ENCODE results near the gene NEDD4L.
"Not testable (repeated sequence)": the region's sequence is repeated elsewhere in the genome, so short reads cannot be mapped to it uniquely, and the experiment has no call there.

The NEDD4L gene

DNA sequence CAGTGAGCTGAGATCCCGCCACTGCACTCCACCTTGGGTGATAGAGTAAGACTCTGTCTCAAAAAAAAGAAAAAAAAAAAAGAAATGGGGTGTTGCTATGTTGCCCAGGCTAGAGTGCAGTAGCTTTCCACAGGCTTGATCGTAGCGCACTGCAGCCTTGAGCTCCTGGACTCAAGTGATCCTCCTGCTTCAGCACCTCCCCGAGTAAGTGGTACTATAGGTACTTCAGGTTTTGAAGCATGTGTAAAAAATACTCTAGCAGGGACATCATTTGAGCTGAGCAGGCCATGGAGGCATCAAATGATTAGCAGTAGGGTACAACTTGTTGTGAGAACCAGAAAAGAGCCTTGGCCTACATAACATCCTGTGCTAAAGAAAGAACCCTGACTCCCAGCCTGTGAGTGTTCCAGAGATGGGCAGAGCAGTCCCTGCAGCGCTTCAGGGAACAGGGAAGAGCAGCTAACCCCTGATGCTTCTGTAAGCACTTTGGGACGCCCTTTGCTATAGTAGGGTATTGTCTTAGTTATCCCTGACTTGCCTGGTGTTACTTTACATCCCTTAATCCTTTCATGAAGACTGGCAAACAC, 119.1 kb downstream of the NEDD4L start:
- Histone ChIP-seq H3K36me3 (ENCODE audit: insufficient read depth, low read length) (no peaks in the 10 kb centered on the region), H3K4me1 (ENCODE audit: insufficient read depth, low read length) (no peaks in the 10 kb centered on the region), H3K9ac (ENCODE audit: low read depth, low read length) (no peak overlapping the region), H3K9me3 (ENCODE audit: control insufficient read depth, insufficient read depth, low read length) (no peaks in the 10 kb centered on the region)

DNA sequence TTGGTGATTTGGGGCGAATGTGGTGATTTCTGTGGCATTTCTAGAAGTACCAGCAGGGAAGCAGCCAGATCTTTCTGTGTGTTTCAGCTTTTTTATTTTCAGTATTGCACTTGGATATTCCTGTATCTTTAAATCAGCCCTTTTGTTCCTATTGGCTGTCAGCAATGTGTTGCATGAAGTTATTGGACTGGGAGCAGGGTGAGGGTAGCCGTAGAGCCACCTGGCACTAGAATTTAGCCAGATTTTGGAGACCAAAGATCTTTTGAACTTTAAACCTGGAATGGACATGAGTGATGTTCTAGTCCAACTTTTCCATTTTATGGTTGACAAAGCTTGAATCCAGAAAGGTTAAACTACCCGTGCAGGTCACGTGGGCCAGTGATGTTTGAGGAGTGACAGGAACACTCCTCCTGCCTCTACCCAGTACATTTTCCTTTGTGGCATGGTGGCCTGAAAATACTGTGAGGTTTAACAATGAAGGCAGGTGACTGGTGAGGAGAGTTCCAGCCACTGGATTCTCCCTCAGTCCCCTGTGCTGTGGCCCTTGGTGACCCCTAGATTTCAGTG, 122.3 kb downstream of the NEDD4L start:
- Histone ChIP-seq H3K36me3 (ENCODE audit: insufficient read depth, low read length) (no peaks in the 10 kb centered on the region), H3K9ac (ENCODE audit: low read depth, low read length) (no peak overlapping the region), H3K4me1 (ENCODE audit: insufficient read depth, low read length) (no peaks in the 10 kb centered on the region), H3K9me3 (ENCODE audit: control insufficient read depth, insufficient read depth, low read length) (no peaks in the 10 kb centered on the region)

DNA sequence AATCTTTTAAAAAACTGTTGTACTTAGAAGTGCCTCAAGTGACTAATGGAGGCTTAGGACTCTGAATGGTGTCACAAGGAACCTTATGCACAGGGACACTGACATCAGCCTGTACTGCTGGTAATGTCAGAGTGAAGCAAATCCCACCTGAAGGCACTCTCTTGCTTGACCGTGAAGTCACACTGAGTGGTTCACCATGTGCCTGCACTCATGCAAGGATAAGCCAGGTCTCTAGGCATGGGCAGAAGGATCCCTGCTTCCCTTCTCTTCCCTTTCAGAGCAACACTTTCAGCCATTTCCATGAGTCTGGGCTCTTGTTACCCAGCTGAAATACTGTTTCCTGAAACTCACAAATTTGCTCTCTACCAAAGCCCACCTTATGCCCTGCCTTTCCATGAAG, 123.0 kb downstream of the NEDD4L start:
- Histone ChIP-seq H3K9me3 (ENCODE audit: control insufficient read depth, insufficient read depth, low read length) (no peaks in the 10 kb centered on the region), H3K9ac (ENCODE audit: low read depth, low read length) (no peak overlapping the region), H3K36me3 (ENCODE audit: insufficient read depth, low read length) (no peaks in the 10 kb centered on the region)

DNA sequence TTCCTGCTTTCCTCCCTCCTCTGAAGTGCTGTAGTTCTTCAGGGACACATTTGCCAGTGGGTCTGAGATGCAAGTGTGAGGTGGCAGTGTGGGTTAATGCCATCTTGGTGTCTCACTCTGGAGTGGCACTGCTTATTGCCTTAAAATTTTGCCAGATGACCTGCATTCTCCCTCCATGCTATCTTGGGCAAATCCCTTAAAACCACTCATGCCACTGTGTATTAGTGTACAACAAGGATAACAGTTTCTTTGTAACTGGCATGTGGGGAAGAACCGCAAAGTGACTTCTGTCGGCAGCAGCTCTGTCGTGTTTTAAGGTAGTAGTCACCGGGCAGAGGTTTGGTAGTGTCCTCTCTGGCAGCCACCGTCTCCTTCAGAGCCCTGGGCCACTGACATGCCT, 124.2 kb downstream of the NEDD4L start:
- H3K4me1 ChIP-seq (ENCODE audit: insufficient read depth, low read length): no peaks in the 10 kb centered on the region
- no peaks in the 10 kb centered on the region for H3K36me3 ChIP-seq (ENCODE audit: insufficient read depth, low read length)
- no peaks in the 10 kb centered on the region for H3K9me3 ChIP-seq (ENCODE audit: control insufficient read depth, insufficient read depth, low read length)

More for the DNA sequence above, 123.0 kb downstream of the NEDD4L start:
- H3K4me1 ChIP-seq (ENCODE audit: insufficient read depth, low read length): no peaks in the 10 kb centered on the region

DNA sequence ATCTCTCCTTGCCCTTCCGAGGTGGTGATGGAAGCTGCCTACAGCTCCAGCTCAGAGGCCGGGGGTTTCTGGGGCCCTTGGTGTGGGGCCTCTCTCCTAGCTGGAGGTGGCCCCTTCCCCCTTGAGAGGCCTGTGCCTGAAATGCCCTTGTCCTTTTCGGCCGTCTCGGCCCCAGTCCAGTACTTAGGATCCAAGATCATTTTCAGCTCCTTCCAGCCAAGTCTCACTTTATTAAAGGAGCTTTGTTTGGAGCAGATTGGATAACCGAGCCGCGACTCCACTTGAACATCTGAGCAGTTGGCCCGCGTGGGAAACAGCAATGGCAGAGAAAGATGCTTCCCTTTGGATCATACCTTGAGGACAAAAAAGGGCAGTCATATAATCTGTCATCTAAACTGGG, 125.0 kb downstream of the NEDD4L start:
- Histone ChIP-seq H3K9ac (ENCODE audit: low read depth, low read length) (no peak overlapping the region), H3K9me3 (ENCODE audit: control insufficient read depth, insufficient read depth, low read length) (no peaks in the 10 kb centered on the region), H3K4me1 (ENCODE audit: insufficient read depth, low read length) (no peaks in the 10 kb centered on the region), H3K36me3 (ENCODE audit: insufficient read depth, low read length) (no peaks in the 10 kb centered on the region)

More for the DNA sequence above, 124.2 kb downstream of the NEDD4L start:
- no peak overlapping the region for H3K9ac ChIP-seq (ENCODE audit: low read depth, low read length)

DNA sequence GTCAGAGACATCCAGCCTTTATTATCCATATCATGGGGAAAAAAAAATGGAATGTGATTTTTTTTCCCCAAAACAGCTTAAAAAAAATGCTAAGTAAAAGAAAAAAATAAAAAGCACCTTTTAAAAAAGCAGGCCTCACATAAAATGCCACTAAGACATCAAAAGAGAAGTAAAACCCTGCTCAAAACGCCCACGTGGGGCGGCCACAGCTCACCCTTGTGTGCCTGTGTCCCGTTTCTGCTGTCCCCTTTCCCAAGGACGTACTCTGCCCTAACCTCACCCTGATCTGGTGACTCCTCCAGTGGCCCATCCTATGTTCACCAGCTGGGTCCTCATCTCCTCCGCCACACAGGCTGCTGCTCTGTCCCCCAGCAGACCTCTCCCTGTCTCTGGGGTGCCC, 125.4 kb downstream of the NEDD4L start:
- Histone ChIP-seq H3K9ac (ENCODE audit: low read depth, low read length) (no peak overlapping the region), H3K9me3 (ENCODE audit: control insufficient read depth, insufficient read depth, low read length) (no peaks in the 10 kb centered on the region), H3K4me1 (ENCODE audit: insufficient read depth, low read length) (no peaks in the 10 kb centered on the region), H3K36me3 (ENCODE audit: insufficient read depth, low read length) (no peaks in the 10 kb centered on the region)

DNA sequence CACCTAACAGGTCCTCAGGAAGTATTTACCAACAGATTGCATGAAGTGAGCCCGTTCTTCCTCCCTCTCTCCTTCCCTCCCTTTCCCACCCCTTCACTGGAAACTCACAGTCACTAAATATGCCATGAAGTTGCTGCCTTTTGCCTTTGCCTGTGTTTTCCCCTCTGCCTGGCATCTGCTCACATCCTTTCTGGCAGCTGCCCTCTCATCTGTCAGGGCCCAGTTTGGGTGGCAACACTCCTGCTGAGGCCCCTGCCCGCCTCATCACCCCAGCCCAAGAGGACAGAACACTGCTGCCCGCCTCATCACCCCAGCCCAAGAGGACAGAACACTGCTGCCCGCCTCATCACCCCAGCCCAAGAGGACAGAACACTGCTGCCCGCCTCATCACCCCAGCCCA, 126.0 kb downstream of the NEDD4L start:
- H3K4me1 ChIP-seq (ENCODE audit: insufficient read depth, low read length); H3K9ac ChIP-seq (ENCODE audit: low read depth, low read length); H3K9me3 ChIP-seq (ENCODE audit: control insufficient read depth, insufficient read depth, low read length); H3K36me3 ChIP-seq (ENCODE audit: insufficient read depth, low read length): not testable (repeated sequence)

DNA sequence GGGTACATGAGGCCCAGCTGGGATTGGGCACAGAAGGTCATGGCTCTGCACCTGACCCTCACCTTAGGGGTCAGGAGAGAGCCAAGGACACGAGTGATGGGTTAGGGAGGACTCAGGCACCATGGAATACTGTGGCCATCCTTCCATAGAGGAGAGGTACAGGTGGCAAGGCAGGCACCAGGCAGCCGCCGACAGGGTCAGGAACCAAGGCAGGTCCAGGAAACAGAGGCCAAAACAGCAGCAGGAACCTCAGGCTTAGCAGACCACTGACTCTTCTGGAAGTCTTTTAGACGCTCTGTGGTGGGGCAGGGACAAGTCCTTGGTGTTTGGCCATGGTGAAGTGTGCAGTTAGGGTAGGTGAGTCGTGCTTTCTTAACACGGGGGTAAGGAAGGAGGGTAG, 128.0 kb downstream of the NEDD4L start:
- no peaks in the 10 kb centered on the region for H3K36me3 ChIP-seq (ENCODE audit: insufficient read depth, low read length)
- no peaks in the 10 kb centered on the region for H3K9me3 ChIP-seq (ENCODE audit: control insufficient read depth, insufficient read depth, low read length)
- no peak overlapping the region for H3K9ac ChIP-seq (ENCODE audit: low read depth, low read length)
- peaks cover 5% of the 10 kb centered on the region for H3K4me1 ChIP-seq (ENCODE audit: insufficient read depth, low read length)

DNA sequence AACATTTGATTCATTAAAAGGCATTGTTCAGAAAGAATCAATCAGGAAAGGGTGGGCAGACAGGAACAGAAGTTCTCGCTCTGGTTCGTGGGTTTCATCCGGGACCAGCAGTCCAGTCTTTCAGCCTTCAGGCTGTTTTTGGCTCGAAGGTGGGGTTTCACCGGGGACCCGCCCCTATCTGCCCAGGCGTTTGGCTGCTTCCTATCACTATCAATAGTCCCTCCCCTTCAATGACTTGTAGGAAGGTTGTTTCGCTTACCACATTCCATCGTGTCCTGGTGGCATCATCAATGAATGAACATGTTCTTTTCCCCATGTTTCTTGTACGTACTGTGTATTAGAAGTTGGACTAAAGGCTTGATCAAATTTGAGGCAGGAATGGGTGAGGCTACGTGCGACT, 130.3 kb downstream of the NEDD4L start:
- H3K4me1 ChIP-seq (ENCODE audit: insufficient read depth, low read length): peaks cover 10% of the 10 kb centered on the region
- no peaks in the 10 kb centered on the region for H3K36me3 ChIP-seq (ENCODE audit: insufficient read depth, low read length)
- H3K9ac ChIP-seq (ENCODE audit: low read depth, low read length): no peak overlapping the region
- no peaks in the 10 kb centered on the region for H3K9me3 ChIP-seq (ENCODE audit: control insufficient read depth, insufficient read depth, low read length)

DNA sequence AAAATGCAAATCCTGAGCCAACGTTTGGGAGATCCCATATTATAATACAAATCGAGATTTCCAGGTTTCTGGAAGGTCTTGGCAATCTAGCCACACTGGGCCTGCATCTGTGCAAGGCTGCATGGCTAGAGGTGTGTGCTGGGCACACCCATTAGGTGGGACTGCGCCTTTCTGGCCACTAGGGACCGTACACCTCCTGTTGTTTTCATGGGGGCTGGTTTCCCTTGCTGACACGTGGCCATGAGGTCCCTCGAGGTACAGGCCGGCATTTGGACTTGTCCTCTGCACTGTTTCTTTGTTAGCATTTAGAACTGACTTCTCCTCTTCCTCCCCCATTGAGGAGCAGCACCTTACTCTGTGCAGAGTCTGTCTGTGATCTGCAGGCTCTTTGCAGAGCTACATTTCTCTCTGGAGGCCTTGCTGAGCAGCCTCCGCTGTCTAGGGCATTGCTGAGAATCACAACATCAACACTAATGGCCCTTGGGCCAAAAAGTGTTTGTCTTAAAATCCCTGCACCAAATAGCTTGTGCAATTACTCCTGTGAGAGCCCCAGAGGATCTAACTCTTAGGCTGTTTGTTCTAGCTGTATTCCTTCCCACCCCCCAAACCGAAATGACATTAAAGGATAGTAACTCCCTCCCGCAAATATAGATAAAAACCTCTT, 131.2 kb downstream of the NEDD4L start:
- peaks cover 10% of the 10 kb centered on the region for H3K4me1 ChIP-seq (ENCODE audit: insufficient read depth, low read length)
- H3K36me3 ChIP-seq (ENCODE audit: insufficient read depth, low read length): no peaks in the 10 kb centered on the region
- no peaks in the 10 kb centered on the region for H3K9me3 ChIP-seq (ENCODE audit: control insufficient read depth, insufficient read depth, low read length)
- H3K9ac ChIP-seq (ENCODE audit: low read depth, low read length): no peak overlapping the region

DNA sequence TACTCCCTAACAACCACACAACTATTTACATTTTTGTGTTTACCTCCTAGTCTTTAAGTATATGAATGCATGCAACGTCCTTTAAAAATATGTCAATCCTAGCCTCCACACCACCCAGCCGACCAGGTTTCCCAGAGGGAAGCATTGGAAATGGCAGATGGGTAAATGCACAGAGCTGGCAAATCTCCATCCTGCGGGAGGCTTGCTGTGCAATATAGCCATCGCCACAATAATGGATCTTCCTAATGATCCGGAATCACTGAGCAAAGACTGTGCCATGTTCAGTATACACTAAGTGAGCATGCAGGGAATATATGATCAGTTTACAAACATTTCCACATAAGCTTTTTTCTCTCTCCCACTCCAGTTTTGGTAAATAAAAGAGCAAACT, 131.8 kb downstream of the NEDD4L start:
- no peaks in the 10 kb centered on the region for H3K9me3 ChIP-seq (ENCODE audit: control insufficient read depth, insufficient read depth, low read length)
- H3K4me1 ChIP-seq (ENCODE audit: insufficient read depth, low read length): peaks cover 10% of the 10 kb centered on the region
- no peak overlapping the region for H3K9ac ChIP-seq (ENCODE audit: low read depth, low read length)
- H3K36me3 ChIP-seq (ENCODE audit: insufficient read depth, low read length): no peaks in the 10 kb centered on the region

DNA sequence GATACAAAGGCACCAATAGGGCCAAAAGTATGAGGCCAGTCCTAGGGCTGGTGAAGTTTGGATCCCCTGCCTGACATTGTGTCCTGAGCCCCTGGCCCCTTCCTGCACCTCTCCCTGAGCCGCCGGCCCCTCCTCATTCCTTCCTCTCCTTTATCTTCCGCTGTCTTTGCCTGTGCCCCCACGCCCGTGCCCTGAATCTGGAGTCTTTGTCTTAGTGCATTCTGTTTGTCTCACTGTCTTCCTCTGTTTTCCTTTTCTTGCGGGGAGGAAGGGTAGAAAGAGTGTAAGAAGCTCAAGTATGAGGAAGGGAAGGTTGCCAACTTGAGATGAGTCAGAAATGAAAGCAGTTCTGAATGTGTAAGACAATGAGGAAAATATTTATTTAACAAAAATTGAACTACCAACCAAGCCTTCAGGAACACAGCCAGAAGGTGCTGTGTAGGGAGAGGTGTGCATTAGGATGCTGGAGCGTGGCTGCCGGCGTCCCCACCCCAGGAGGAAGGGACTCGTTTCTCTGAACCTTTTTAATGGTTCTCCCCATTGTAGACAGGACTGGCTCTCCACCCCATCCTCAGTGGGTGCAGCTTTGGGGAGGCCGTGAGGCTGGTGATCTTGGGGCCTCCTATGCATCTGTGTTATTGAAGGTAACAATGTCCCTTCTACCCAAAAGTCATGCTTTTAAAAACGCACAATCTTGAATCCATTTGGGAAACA, 133.1 kb downstream of the NEDD4L start:
- Histone ChIP-seq H3K36me3 (ENCODE audit: insufficient read depth, low read length) (no peaks in the 10 kb centered on the region), H3K9ac (ENCODE audit: low read depth, low read length) (no peak overlapping the region), H3K9me3 (ENCODE audit: control insufficient read depth, insufficient read depth, low read length) (no peaks in the 10 kb centered on the region; the same call in 1 of the 2 replicates), H3K4me1 (ENCODE audit: insufficient read depth, low read length) (peaks cover 10% of the 10 kb centered on the region)

DNA sequence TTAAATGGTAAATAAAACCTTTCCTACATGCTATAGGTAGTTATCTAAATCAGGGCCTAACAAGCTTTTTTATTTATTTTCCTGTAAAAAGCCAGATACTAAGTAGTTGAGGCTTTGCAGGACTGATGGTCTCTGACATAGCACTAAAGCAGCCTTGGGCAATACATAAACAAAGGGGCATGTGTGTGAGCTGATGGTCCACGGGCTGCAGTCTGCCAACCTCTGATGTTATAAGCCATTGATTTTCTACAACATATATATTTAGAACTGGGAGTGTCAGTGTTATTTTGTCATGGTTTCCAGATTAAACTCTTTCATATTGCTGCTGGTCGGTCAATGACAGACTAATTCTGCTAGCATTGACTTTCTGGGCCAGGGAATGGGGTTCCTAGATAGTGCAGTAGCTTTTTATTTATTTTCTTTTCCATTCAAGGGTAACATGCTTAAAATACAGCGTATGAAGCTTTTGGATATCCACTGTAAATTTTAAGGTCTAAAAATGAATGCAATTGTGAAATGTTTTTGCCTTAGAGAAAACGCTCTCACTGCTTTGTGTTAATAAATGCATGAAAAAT, 134.0 kb downstream of the NEDD4L start:
- no peak overlapping the region for H3K9ac ChIP-seq (ENCODE audit: low read depth, low read length)
- H3K4me1 ChIP-seq (ENCODE audit: insufficient read depth, low read length): peaks cover 10% of the 10 kb centered on the region
- H3K9me3 ChIP-seq (ENCODE audit: control insufficient read depth, insufficient read depth, low read length): no peaks in the 10 kb centered on the region; the same call in 1 of the 2 replicates
- H3K36me3 ChIP-seq (ENCODE audit: insufficient read depth, low read length): no peaks in the 10 kb centered on the region

DNA sequence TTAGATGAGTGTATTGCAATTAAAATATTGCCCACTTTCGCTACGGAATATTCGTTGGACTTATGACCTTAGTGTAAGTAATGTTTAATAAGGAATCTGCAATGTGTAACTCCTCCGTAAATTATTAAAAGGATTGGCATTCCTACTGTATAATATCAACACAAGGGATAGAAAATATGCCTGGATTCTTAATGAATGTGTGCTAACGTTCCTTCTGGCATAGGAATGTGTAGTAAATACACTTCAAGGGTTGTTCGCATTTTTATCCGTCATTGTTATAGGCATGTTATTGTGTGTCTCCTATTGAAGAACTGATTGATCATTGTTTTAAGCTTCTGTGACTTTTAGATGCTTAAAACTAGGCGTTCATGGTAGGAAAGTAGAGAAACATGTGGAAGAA, 134.5 kb downstream of the NEDD4L start:
- H3K36me3 ChIP-seq (ENCODE audit: insufficient read depth, low read length): no peaks in the 10 kb centered on the region
- H3K9me3 ChIP-seq (ENCODE audit: control insufficient read depth, insufficient read depth, low read length): no peaks in the 10 kb centered on the region; the same call in 1 of the 2 replicates
- peaks cover 10% of the 10 kb centered on the region for H3K4me1 ChIP-seq (ENCODE audit: insufficient read depth, low read length)
- no peak overlapping the region for H3K9ac ChIP-seq (ENCODE audit: low read depth, low read length)

Data from ES-I3 (cell line).